Measurements from ENCODE around the gene DENND1A. TPM values are rescaled to one million over a fixed set of nuclear protein-coding genes. Genes with fewer than 3 reads are reported as not detected.

DENND1A gene
- total RNA-seq, 1 experiment from 2014 or later: 23.5 TPM

- TF ChIP-seq ATF6 (CRISPR knock-in tag; IDR thresholded peaks at IDR 0.05) (no peak), FOXJ3 (CRISPR knock-in tag; IDR thresholded peaks at IDR 0.05; ENCODE audit: borderline replicate concordance) (no peak), MYBL2 (CRISPR knock-in tag; IDR thresholded peaks at IDR 0.05) (no peak)
Measured at GRCh38 chr9:123685489-123686083, 244.3 kb downstream of the DENND1A start (continued).

GRCh38 chr9:123684393-123685149 lies 245.4 kb downstream of the DENND1A start:
- ChIA-PET CTCF (no interaction called here), POLR2A (interaction anchor here (0.8 kb wide), 1 partner anchor 9 kb away, joined by 3 read pairs; no protein-coding TSS in a partner anchor)
- Mint-ChIP-seq H3K4me3 (no peak overlapping the region), H3K9me3 (peaks cover 19% of the 10 kb centered on the region), H3K27ac (no peak overlapping the region), H3K4me1 (peaks cover 20% of the 10 kb centered on the region), H3K36me3 (peaks cover 22% of the 10 kb centered on the region), H3K27me3 (ENCODE audit: low read depth) (no peaks in the 10 kb centered on the region)
- TF ChIP-seq ERG (CRISPR knock-in tag; IDR thresholded peaks at IDR 0.05) (no peak), E2F4 (CRISPR knock-in tag; IDR thresholded peaks at IDR 0.05; ENCODE audit: borderline replicate concordance, low read depth) (no peak), ZSCAN18 (CRISPR knock-in tag; IDR thresholded peaks at IDR 0.05) (no peak), ARID4B (CRISPR knock-in tag; IDR thresholded peaks at IDR 0.05; ENCODE audit: borderline replicate concordance) (no peak), SOX15 (CRISPR knock-in tag; IDR thresholded peaks at IDR 0.05) (no peak), CREB1 (CRISPR knock-in tag; IDR thresholded peaks at IDR 0.05) (no peak), ZNF219 (CRISPR knock-in tag; IDR thresholded peaks at IDR 0.05; ENCODE audit: borderline replicate concordance) (no peak), ATF3 (CRISPR knock-in tag; conservative IDR thresholded peaks at IDR 0.05) (no peak)
- no peak for ATAC-seq
- DNase-seq (ENCODE audit: low spot score): no peak
